GM19239 (cell line): Measurements from ENCODE around the gene PFN3.
"Not testable (repeated sequence)": the region's sequence is repeated elsewhere in the genome, so short reads cannot be mapped to it uniquely, and the experiment has no call there.

Source experiments
- DNase-seq: peaks from one replicate; pipeline ENCODE4 v3.0.0; 2011; ENCODE audit warnings: low spot score; ENCODE audit not compliant: insufficient read length
- FAIRE-seq: peaks from 2 replicates; lab custom pipeline; 2011; peaks lifted over from hg19 to GRCh38; lab: Jason Lieb, UNC

The PFN3 gene

DNA sequence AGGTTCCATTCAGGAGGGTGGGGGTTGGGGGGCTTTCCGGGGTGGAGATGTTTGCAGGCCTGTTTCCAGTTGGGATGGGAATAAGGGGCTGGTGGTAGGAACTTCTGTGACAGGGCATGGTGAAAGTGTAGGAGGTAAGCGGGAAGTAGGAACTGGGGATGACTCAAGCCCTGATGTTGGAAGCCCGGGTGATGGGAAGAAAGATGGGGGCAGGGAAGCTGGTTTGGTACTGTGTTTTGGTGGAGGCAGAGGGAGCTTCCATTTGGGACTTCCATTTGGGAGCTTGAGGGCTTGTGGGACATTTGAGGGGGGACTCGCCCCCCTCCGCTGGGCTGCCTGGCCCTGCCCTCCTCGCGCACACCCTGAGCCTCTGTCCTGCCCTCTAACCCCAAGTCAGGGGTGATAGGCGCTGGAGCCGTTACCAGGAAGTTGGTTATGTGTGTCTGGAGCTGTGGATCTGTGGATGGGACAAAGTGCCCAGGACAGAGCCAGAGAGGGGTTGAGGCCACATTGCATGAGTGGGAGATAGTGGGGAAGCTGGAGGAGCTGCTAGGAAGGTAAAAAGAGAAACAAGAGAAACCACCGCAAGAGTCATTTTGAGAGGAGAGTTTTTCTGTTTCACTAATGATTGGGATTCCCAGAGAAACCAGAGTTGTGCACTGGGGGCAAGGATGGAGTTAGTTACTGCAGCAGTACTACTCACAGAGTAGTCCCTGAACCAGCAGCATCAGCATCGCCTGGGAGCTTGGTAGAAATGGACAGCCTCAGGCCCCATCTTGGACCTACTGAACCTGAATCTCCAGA is 36.1 kb downstream of the PFN3 start:
- FAIRE-seq (peak; percentile 84), DNase-seq (peak; percentile 64)

DNA sequence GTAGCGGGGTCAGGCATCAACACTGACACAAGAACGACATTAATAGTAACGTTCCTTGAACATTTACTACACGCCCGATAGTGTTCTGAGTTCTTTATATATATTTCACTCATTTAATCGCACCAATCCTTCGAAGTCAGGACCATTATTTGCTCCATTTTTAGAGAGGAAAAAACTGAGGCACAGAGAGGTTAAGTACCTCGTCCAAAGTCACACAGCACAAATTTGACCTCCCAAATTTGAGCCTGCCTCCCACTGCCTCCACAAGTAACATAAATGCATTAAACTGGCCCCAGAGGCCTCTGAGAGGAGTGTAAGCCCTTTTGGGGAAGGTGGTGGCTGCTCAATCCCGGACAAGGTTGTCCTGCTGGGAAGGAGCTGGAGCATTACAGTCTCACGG is 36.9 kb downstream of the PFN3 start:
- FAIRE-seq = no peak
- DNase-seq = no peak

DNA sequence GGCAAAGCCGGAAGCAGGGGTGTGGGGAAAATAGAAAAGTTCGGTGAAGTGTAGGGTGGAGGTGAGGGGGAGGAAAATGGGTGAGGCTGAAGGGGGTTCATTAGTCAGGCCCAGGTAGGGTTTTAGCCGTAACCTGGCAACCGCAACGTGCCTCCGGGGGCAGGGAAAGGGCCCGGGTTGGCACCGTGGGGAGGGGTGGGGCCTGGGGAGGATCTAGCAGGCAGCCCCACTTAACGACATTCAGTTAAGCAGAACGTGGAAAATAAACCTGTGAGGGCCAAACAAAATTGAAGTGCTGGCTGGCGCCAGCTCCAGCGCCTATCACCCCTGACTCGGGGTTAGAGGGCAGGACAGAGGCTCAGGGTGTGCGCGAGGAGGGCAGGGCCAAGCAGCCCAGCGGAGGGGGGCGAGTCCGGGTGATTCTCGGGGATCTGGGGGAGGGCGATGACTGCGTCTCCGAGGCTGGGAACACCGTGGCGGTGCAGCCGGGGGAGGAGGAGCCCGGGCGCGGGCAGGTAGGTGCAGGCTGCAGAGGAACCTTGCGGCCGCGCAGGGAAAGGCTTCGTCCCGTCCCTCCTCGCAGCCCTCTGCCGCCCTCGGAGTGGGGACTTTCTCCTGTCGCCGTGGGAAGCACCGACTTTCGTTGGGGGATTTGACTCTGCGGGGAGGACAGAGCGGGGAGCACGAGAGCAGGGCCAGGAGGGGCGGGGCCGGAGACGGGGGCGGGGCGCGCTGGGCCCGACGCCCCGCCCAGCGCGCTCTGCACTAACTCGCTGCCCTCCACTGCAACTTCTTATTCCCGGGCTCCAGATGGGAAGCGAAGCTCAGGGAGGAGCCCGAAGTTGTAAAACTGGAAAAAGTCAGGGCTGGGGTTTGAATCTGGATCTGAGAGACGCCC is 37.6 kb downstream of the PFN3 start:
- peak; percentile 68 for DNase-seq

DNA sequence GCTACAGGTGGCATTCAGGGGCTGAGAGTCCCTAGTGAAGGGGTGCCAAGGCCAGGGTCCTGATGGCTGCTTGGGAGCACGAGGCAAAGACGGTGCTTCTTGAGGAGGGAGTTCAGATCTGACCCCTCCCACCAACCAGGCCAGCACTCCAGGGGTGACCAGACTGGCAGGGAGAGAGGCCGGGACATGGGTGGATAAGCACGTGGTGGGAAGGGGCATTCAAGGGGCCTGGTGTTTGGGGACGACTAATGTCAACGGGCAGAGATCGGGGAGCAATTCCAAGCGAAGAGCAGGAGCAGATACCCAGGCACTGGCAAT is 38.2 kb downstream of the PFN3 start:
- no peak for FAIRE-seq
- no peak for DNase-seq

More for the DNA sequence above, 37.6 kb downstream of the PFN3 start:
- FAIRE-seq = peak; percentile 84

DNA sequence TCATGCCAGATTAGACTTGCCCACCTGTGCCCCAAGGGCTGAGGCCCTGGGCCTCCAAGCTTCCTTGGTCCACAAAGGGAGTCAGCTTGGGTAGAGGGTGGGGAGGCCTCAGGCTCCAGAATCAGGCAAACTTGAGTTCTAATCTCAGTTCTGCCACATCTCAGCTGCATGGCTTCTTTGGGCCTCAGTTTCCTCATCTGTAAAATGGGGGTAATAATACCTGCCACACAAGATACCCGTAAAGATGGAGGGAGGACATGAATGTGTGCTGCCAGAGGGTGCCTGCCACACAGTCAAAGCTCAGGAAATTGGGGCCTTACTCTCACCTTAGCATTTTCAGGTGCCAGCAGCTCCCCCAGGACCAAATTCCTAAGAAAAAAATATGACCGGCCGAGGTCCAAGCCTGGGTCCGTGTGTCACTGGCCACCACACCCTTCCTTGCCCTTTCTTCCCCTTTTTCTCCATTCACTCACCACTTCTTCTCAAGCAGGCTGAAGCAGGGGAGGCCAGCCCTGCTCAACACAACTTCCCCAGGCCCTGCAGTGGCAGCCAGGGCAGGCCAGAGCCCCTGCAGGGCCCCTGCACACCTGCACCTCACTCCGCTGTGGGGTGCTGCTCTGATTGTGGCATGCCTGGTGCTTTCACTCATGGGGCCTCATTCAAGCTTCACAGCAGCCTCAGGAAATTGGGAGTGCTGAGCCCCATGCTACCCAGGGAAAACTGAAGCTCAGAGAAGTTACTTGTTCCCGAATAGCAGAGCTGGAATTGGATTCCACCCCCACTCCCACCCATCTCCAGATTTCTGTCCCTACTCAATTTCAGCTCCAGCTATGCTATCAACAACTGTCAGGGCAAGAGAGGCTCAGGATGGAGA is 38.8 kb downstream of the PFN3 start:
- FAIRE-seq (peak; percentile 77), DNase-seq (no peak)

DNA sequence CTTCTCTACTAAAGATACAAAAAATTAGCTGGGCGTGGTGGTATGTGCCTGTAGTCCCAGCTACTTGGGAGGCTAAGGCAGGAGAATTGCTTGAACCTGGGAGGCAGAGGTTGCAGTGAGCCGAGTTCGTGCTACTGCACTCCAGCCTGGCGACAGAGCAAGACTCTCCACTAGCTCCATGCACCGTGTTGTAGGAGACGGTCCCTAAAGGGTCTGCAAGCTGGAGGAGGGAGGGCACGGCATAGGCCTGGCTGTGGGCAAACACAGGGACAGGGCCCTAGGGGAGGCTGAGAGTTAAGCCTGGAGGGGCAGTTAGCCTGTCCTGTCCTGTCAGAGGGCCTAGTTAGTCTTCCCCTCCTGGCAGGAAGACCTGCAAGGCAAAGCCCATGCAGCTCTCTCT is 39.7 kb downstream of the PFN3 start:
- FAIRE-seq = not testable (repeated sequence)

DNA sequence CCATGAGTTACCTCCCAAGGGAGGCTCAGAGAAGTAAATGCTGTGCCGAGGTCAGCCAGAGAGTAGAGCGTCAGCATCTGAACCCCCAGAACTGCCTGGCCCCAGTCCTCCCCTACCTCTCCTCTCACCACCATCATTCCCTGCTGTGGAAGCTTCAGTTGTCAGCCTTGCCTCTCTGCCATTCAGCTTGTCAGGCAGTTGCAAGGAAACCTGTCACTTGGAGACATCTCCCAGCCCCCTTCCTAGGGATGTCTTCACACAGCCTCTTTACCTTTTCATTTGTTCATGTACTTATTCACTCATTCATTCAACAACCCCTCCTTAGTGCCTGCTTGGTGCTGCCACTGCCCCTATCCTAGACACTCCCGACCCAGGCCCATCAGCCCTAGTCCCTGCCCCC is 40.6 kb downstream of the PFN3 start:
- no peak for DNase-seq
- FAIRE-seq = no peak

More for the DNA sequence above, 39.7 kb downstream of the PFN3 start:
- not testable (repeated sequence) for DNase-seq

DNA sequence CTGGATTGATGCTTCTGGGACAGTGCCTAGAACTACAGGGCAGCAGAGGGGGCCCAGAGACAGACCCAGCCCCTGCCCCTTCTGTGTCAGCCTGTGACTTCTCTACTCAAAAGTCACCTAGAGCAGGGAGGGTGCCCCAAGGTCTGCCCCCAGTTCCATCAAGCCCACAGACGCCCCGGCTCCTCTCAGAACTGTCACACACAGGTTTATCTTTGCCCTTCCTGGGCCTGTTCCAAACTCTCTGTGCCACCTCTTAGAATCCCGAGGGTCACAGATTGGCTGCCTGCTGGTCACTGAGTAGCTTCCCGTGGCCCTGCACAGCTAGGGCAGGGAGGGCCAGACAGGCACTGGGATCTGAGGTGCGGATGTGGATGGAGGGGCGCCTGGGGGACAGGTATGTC is 41.0 kb downstream of the PFN3 start:
- no peak for FAIRE-seq
- no peak for DNase-seq

DNA sequence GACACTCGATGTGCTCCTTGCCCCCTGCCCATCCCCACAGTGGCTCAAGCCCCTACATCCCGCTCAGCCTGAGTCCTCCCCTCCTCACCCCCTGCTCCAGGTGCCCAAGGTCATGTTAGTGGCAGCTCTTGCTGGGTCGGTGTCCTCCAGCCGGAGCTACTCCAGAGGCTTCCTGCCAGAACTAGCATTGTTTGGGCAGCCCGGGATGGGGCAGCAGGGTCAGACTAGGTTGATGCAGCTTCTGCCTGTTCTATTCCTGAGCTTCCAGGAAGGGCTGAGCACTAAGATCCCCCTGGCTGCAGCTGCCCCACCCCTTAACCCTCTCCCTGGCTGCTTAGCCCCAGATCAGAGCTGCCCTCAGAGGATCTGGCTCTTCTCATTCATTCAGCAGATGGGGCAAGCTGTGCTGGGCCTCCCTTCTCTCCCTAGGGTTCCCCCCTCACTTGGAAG is 42.1 kb downstream of the PFN3 start:
- DNase-seq (no peak), FAIRE-seq (peak; percentile 63)

DNA sequence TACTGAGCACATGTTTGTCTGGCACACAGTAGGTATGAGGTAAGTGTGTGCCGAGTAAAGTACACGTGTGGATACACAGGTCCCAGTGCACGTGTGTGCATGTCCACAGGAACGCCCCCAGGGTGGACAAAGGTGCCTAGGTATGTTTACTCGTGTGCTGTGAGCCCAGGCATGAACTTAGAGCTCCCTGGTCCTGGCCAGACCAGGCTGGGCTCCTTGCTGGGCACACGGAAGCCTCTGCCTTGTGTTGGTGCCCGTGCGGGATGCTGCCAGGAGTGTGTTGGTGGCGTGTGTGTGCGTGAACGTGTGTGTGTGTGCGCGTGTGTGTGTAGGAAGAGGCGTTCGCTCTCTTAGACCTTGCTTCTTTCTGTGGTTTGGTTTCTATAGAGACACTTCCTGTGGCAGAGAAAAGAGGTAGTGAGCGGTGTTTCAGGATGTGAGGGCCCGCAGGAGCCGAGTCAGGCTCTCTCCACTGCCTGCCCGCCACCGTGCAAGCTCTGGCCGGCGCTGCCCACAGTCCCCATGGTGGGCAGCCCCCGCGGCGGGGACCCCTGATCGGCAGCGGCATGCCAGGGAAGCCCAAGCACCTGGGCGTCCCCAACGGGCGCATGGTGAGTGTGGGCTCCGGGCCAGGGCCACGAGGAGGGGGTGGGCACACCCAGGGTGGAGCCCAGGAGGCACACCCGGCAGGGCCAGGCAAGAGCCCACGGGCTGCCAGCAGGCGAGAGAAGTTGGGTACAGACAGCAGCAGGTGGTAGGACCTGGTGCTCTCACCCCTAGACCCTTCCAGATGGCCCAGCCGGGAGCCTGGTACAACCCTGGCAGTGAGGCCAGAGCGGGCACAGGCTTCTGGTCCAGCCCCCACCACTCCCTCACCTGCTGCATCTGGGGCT is 42.8 kb downstream of the PFN3 start, which contains the start of gene RGS14:
Gene RGS14, plus strand, starts transcription at position 466 of the 893 bp plus-strand sequence. Its CDS starts 101 bp downstream, at position 567.
- peak; percentile 93 for DNase-seq
- peak; percentile 94 for FAIRE-seq

DNA sequence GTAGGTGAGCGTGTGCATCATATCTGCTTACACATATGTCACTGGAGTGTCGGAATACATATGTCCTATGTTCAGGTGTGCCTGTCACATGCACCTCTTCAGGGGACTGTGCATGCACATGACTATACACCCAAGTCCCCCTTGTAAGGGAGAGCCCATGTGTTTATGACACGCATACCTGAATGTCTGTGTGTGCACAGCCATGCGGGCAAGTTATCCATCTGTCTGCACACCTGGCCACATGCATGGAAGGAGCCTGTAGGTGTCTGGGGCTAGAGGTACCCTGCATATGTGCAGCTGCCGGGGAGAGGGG is 43.4 kb downstream of the PFN3 start:
- DNase-seq (no peak), FAIRE-seq (no peak)

DNA sequence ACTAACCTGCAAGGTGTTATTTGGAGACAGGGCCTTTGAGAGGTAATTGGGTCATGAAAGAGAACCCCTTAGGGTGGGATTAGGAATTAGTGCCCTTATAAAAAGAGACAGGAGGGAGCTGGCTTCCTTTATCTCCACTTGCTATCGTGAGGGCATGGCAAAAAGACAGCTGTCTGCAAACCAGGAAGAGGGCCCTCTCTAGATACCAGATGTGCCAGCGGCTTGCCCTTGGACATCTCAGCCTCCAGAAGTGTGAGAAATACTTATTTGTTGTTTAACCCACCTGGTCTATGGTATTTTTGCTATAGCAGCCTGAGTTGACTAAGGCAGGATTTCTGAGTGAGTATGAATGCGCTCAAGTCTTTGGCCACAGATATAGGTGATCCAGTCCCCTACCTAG is 43.7 kb downstream of the PFN3 start:
- FAIRE-seq (no peak), DNase-seq (no peak)

DNA sequence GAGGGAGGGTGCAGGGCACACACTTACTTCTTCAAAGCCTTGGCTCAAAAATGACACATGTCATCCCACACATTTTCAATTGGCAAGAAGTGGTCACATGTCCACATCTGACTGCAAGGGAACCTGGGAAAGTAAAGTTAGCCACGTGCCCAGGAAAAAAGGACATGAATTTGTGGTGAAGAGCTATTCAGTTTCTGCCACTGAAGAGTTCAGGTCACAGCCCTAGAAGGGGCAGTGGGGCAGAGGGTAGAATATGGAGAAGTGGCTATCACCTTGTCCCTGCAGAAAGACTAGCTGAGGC is 44.6 kb downstream of the PFN3 start:
- DNase-seq (no peak), FAIRE-seq (no peak)

DNA sequence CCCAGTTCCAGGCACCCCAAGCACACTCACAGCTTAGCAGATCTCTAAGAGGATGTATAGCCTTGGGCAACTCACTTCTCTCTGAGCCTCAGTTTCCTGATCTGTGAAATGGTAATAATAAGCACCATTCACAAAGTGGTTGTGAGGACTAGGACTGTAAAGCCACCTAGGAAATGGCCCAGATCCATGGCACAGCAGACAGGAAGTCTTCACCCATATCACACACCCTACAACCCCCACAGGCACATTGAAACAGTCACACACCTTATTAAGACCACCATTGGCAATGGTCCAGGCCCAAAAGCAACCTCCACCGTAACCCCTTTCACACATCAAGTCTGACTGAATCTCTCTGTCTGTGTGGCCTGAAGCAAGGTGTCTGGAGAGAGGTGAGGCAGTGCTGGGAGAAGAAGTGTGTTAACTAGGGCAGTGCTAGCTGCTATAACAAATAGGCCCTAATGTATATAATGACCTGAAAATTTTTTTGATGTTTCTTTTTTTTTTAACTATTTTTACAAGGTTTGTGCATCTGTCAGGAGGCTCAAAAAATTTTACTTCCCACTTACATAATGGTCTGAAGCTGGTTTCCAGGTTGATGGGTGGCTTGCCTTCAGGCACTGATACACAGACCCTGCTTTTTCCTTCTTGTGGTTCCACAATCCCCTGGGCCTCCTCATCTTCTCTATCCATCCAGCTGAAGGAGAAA is 45.1 kb downstream of the PFN3 start:
- FAIRE-seq (no peak), DNase-seq (no peak)

DNA sequence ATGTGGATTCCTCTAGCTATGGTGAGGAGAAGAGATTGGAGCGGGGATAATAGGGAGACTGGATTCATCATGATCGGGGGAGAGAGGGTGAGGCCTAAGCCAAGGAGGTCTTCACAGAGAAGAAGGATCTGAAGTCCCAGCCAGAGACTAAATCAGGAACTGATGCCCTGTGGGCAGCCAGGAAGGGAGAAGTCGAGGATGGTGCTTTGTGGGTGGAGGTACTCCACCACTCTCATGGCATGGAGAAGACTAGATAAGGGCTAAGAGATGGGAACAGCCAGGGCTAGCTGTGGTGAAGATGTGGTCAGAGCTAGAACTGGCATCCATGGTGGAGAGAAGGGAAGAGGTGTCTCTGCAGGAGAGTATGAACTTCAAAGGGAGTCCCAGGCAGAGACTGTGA is 45.8 kb downstream of the PFN3 start:
- no peak for FAIRE-seq
- no peak for DNase-seq

DNA sequence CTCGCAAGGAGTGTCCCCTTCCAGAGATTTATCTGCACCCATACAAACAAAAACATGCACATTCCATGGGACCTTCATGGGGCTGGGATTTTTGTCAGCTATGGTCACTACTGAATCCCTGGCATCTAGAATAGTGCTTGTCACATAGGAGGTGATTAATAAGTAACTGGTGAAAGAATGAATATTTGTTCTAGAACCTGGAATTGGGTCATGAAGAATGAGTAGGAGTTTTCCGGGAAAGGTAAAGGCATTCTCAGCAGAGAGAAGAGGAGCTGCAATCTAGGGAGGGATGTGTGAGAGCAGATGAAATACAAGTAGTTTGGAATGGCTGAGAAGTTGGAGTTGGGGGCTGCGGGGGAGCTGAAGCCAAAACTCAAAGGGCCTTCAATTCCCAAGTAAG is 46.2 kb downstream of the PFN3 start:
- no peak for FAIRE-seq
- no peak for DNase-seq

DNA sequence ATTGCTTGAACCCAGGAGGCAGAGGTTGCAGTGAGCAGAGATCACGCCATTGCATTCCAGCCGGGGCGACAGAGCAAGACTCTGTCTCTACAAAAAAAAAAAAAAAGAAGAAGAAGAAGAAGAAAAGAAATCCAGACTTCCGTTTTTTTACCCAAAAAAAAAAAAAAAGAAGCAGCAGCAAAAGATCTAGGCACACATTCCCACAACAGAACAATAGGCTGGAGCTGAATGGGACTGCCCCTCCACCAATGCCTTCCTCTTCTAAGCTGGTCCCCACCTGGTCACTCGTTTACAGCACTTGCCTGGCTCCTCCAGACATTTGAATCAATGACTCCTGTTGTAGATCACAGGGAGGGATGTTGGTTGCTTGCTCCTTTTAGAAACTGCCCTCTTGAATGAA is 47.4 kb downstream of the PFN3 start:
- no peak for DNase-seq
- FAIRE-seq = no peak

DNA sequence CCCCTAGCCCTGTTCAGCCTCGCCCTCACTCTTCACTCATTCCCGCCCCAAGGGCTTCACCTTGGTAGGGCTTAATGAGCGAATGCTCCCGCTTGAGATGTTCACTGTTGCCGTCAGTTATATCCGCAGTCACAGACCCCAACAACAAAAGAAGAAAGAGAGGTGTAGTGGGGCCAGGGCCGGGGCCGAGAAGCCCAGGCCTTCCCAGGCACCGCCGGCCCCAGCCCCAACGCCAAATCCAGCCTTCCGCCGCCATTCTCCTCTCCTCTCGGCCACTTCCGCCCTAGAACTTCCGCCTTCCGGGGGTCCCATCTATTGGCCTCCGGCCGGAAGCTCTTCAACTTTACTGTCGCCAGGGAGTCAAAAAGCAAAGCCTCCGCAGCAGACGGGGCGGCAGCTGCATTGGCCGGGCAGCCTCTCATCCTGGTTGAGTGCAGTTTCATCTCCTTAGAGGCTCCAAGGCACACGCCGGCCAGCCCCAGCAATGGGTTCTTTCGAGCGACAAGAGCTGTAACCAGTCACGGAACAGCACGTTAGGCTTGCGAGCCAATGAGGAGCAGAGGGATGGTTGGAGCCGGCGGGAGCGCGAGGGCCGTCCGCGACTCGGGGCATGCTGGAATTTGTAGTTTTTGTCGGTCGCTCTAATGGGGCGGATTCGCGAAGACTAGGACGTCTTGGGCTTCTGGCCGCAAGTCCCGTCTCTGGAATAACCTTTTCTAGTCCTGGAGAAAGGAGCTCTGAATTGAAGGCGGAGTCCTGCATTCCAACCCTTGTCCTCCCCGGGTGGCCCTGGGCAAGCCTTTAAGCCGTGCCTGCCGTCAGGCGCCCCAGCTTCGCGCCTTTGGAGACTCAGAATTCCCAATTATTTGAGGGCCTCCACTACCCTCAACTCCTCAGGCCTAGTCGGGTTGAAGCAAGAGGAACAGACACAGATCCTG is 48.8 kb downstream of the PFN3 start, which contains the start of gene LMAN2:
Gene LMAN2, minus strand, starts transcription at position 277 of the 938 bp plus-strand sequence. Its CDS starts 21 bp downstream, at position 256.
- peak; percentile 96 for FAIRE-seq
- DNase-seq = peak; percentile 86
